A673 (cell line): ENCODE results near the gene DOCK10. TPM values are rescaled to one million over a fixed set of nuclear protein-coding genes. Genes with fewer than 3 reads are reported as not detected.

Experiments
- BruUV-seq: library from RNA; stranded (reverse); fragments of 400-500 nt; replicated peaks from 2 replicates; lab custom pipeline; 2021; lab: Mats Ljungman, UMichigan
- CTCF ChIA-PET: fragments of 300-600 bp; sonication (Branson Sonifier 250); formaldehyde crosslinking; loops from one replicate; lab custom pipeline; 2022; ENCODE audit warnings: antibody characterized with exemption; lab: Charles Lee
- POLR2A ChIA-PET: fragments of 300-600 bp; sonication (Branson Sonifier 250); formaldehyde crosslinking; loops from one replicate; lab custom pipeline; 2022; ENCODE audit warnings: antibody characterized with exemption; ENCODE audit not compliant: low non-redundant PET; lab: Charles Lee
- DNase-seq: peaks from one replicate; pipeline ENCODE4 v3.0.0-alpha.2; 2015; ENCODE audit warnings: low spot score
- H3K27ac ChIP-seq: fragments of 200-600 bp; sonication (generic); 2 replicates; pipeline ENCODE4 v1.5.1; 2016; ENCODE audit warnings: mixed run types, low read depth, mild to moderate bottlenecking, mixed read lengths, antibody characterized with exemption, low read length; ENCODE audit not compliant: poor library complexity, severe bottlenecking
- H3K27me3 ChIP-seq: fragments of 200-600 bp; sonication (generic); replicated peaks from 2 replicates; pipeline ENCODE4 v1.6.1; 2017; ENCODE audit warnings: mixed run types, low read depth, mild to moderate bottlenecking, mixed read lengths, antibody characterized with exemption, low read length; ENCODE audit not compliant: insufficient read depth, poor library complexity
- H3K36me3 ChIP-seq: fragments of 200-600 bp; sonication (generic); 2 replicates; pipeline ENCODE4 v1.6.1; 2016; ENCODE audit warnings: mixed run types, mild to moderate bottlenecking, mixed read lengths, antibody characterized with exemption, low read length; ENCODE audit not compliant: insufficient read depth, poor library complexity, severe bottlenecking
- H3K4me1 ChIP-seq: fragments of 200-600 bp; sonication (generic); 2 replicates; pipeline ENCODE4 v1.6.1; 2017; ENCODE audit warnings: mixed run types, mild to moderate bottlenecking, mixed read lengths, antibody characterized with exemption, low read length; ENCODE audit not compliant: insufficient read depth, poor library complexity, severe bottlenecking
- H3K4me3 ChIP-seq: fragments of 200-600 bp; sonication (generic); 2 replicates; pipeline ENCODE4 v1.5.1; 2016; ENCODE audit warnings: low read depth, mixed run types, mild to moderate bottlenecking, mixed read lengths, low read length; ENCODE audit not compliant: poor library complexity, severe bottlenecking
- H3K9me3 ChIP-seq: fragments of 200-600 bp; sonication (generic); 2 replicates; pipeline ENCODE4 v1.6.1; 2016; ENCODE audit warnings: mixed run types, low read depth, mild to moderate bottlenecking, mixed read lengths, antibody characterized with exemption, low read length; ENCODE audit not compliant: poor library complexity, severe bottlenecking
- CTCF ChIP-seq: fragments of 300-800, 200-600 bp; sonication (generic); conservative IDR thresholded peaks from 2 replicates; pipeline ENCODE4 v1.5.1; 2017; ENCODE audit warnings: low read depth, mild to moderate bottlenecking, antibody characterized with exemption, low read length, moderate library complexity, mixed read lengths
- EZH2 ChIP-seq: fragments of 200-600 bp; sonication (generic); IDR thresholded peaks from 2 replicates; pipeline ENCODE4 v1.6.1; 2017; ENCODE audit warnings: borderline replicate concordance, low read depth, mild to moderate bottlenecking, mixed read lengths, antibody characterized with exemption, low read length; ENCODE audit not compliant: poor library complexity, severe bottlenecking
- intact Hi-C: fragments of 100-400 bp; cut with micrococcal nuclease; formaldehyde crosslinking; loops from one replicate; pipeline ENCODE4 v1.10.0; 2022; ENCODE audit not compliant: unreplicated experiment
- total RNA-seq: library from RNA; stranded (reverse); gene quantifications from 2 replicates; pipeline ENCODE4 v1.2.3, GENCODE V29; 2021

Gene DOCK10
- total RNA-seq, 1 experiment from 2014 or later: 5.1 TPM

GRCh38 chr2:224846161-224846560 is 196.1 kb downstream of the DOCK10 start:
- Histone ChIP-seq H3K9me3 (no peaks in the 10 kb centered on the region), H3K4me3 (no peak overlapping the region), H3K36me3 (no peaks in the 10 kb centered on the region), H3K4me1 (peaks cover 9% of the 10 kb centered on the region), H3K27me3 (no peaks in the 10 kb centered on the region), H3K27ac (no peak overlapping the region)
- DNase-seq: no peak
- BruUV-seq: no TSS peak
- intact Hi-C loops: no loop called here
- ChIA-PET POLR2A (no interaction called here), CTCF (no interaction called here)
- no peak for TF ChIP-seq CTCF
- TF ChIP-seq EZH2: no peak

- Histone ChIP-seq H3K27me3 (no peaks in the 10 kb centered on the region), H3K27ac (no peak overlapping the region), H3K4me3 (no peak overlapping the region), H3K36me3 (no peaks in the 10 kb centered on the region), H3K4me1 (peaks cover 1% of the 10 kb centered on the region), H3K9me3 (no peaks in the 10 kb centered on the region)
- no peak for DNase-seq
- TF ChIP-seq EZH2 (no peak), CTCF (no peak)
- intact Hi-C loops: no loop called here
- BruUV-seq: no TSS peak
- CTCF ChIA-PET: no interaction called here
- POLR2A ChIA-PET: no interaction called here
Observed at GRCh38 chr2:224843141-224843540, 199.1 kb downstream of the DOCK10 start.

GRCh38 chr2:224841910-224842309 is 200.4 kb downstream of the DOCK10 start:
- POLR2A ChIA-PET: no interaction called here
- peaks cover 4% of the 10 kb centered on the region for H3K4me1 ChIP-seq

More at GRCh38 chr2:224841910-224842309, 200.4 kb downstream of the DOCK10 start:
- Histone ChIP-seq H3K4me3 (no peak overlapping the region), H3K27me3 (no peaks in the 10 kb centered on the region), H3K36me3 (no peaks in the 10 kb centered on the region), H3K27ac (no peak overlapping the region), H3K9me3 (no peaks in the 10 kb centered on the region)
- no peak for DNase-seq
- TF ChIP-seq CTCF (no peak), EZH2 (no peak)
- CTCF ChIA-PET: no interaction called here
- intact Hi-C loops: no loop called here
- no TSS peak for BruUV-seq
